COR-L47 (cell line): ENCODE data around the gene TIGD3.

Experiments used
- DNase-seq: peaks from one replicate; lab custom pipeline; 2025; lab: John Stamatoyannopoulos, UW

Gene TIGD3

GRCh38 chr11:65354265-65355012, at the start of gene TIGD3:
TIGD3 (plus strand) TSS chr11:65354751; CDS start chr11:65355809, 1,058 bp downstream.
- peak; percentile 96 for DNase-seq

GRCh38 chr11:65305501-65306268, 48.9 kb upstream of the TIGD3 start:
- no peak for DNase-seq

GRCh38 chr11:65307298-65308229, 47.0 kb upstream of the TIGD3 start:
- no peak for DNase-seq

- DNase-seq = no peak
Measured at GRCh38 chr11:65308281-65308891, 46.2 kb upstream of the TIGD3 start.

GRCh38 chr11:65309006-65309405, 45.5 kb upstream of the TIGD3 start:
- no peak for DNase-seq

GRCh38 chr11:65310215-65310614, 44.3 kb upstream of the TIGD3 start:
- DNase-seq = no peak

GRCh38 chr11:65310736-65311135, 43.8 kb upstream of the TIGD3 start:
- DNase-seq = no peak

GRCh38 chr11:65311170-65311678, 43.3 kb upstream of the TIGD3 start:
- no peak for DNase-seq

- peak; percentile 55 for DNase-seq
Measured at GRCh38 chr11:65314501-65315203, 39.9 kb upstream of the TIGD3 start, which contains the start of gene CDC42EP2. CDC42EP2 (plus strand) TSS chr11:65314866; CDS start chr11:65320899, 6,033 bp downstream.

- peak; percentile 59 for DNase-seq
Measured at GRCh38 chr11:65315204-65315865, 39.2 kb upstream of the TIGD3 start.

GRCh38 chr11:65315866-65316226, 38.7 kb upstream of the TIGD3 start:
- DNase-seq = no peak

- no peak for DNase-seq
Measured at GRCh38 chr11:65316227-65317024, 38.1 kb upstream of the TIGD3 start.

GRCh38 chr11:65317025-65317786, 37.3 kb upstream of the TIGD3 start:
- peak; percentile 60 for DNase-seq

GRCh38 chr11:65320386-65321075, 34.0 kb upstream of the TIGD3 start:
- no peak for DNase-seq

- no peak for DNase-seq
Measured at GRCh38 chr11:65321076-65321475, 33.5 kb upstream of the TIGD3 start.

- no peak for DNase-seq
Measured at GRCh38 chr11:65321828-65322485, 32.6 kb upstream of the TIGD3 start.

GRCh38 chr11:65323813-65324212, 30.7 kb upstream of the TIGD3 start:
- DNase-seq = no peak

GRCh38 chr11:65325435-65325834, 29.1 kb upstream of the TIGD3 start:
- DNase-seq = no peak
